GM13976 (cell line): Measurements from ENCODE around the gene RDX.

ENCODE experiments used
- DNase-seq: peaks from one replicate; pipeline ENCODE4 v3.0.0; 2012; ENCODE audit warnings: low spot score
- in situ Hi-C: fragments of 300-500 bp; cut with MboI; formaldehyde crosslinking; loops from one replicate; pipeline ENCODE4 v1.12.0; 2022; ENCODE audit warnings: low sequenced_read_pairs, mixed read lengths, inconsistent platforms; ENCODE audit not compliant: unreplicated experiment
- TF ChIP-seq, protein P1 (sequence below): IDR thresholded peaks from 2 replicates; pipeline ENCODE4 v1.5.1; 2012; ENCODE audit warnings: borderline replicate concordance, mild to moderate bottlenecking; ENCODE audit not compliant: insufficient read depth; ENCODE audit errors: extremely low read depth, missing control alignments, control extremely low read depth

RDX gene

DNA sequence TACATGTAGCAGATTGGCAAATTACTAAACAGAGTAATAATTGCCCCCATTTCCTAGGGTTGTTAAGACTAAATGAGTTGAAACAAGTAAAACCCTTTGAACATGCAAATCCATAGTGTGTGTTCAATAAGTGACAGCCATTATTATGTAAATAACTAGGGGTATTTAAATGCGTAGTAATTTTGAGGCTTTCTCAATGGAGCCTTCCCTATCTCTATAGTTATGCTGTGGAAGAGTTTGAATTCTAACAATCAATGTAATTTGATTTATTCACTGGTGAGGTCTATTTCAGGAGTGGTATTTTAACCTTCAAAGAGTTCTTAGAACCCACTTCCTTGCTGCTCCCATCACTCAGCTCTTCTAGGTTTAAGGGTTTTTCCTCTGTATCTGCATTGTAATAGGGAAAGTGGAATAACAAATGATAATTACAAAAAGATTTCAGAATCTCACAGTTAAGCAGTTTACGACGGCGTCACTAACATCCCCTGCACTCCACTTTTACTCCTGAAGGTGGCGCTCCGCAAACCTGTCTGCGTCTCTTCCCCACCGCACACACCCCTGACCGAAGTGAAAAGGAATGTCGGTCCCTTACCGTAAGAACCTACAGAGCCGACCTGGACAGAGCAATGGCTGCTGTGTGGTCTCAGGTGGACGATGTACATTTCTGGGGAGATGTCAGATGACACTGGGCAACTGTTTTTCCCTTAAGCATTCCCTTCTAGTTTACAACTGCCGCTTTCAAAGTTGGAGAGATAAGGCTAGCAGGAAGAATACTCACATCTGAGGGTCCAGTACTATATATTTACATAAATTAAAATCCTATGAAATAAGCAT lies 122.4 kb downstream of the RDX start:
- TF ChIP-seq, protein P1, sequence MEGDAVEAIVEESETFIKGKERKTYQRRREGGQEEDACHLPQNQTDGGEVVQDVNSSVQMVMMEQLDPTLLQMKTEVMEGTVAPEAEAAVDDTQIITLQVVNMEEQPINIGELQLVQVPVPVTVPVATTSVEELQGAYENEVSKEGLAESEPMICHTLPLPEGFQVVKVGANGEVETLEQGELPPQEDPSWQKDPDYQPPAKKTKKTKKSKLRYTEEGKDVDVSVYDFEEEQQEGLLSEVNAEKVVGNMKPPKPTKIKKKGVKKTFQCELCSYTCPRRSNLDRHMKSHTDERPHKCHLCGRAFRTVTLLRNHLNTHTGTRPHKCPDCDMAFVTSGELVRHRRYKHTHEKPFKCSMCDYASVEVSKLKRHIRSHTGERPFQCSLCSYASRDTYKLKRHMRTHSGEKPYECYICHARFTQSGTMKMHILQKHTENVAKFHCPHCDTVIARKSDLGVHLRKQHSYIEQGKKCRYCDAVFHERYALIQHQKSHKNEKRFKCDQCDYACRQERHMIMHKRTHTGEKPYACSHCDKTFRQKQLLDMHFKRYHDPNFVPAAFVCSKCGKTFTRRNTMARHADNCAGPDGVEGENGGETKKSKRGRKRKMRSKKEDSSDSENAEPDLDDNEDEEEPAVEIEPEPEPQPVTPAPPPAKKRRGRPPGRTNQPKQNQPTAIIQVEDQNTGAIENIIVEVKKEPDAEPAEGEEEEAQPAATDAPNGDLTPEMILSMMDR: peak; percentile 66

DNA sequence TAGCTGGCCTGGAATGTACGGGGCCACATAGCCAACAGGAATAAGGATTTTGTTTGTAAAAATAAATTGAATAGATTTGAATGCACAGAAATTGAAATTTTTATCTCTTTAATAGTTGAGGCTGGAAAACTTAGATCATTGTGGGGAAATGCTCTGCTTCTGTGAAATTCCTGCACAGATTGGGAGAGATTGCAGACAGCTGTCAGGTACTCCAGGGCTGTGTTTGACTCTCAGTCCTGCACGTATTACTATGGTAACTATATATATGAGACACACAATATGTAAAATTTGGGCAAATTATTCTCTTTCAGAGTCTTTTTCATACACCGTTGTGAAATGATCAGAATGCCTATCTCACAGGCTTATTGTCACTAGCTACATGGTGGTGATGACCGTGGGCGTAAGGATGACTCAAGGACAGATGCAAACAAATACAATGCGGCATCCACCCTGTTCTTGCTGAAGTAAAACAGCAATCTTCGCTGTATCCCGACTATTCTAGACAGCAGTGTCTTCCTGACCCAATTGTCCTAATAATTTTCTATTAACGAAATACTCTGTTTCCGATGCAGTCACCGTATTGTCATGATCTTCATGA lies 123.8 kb downstream of the RDX start:
- TF ChIP-seq, protein P1: no peak
- in situ Hi-C loops: no loop called here
- DNase-seq: no peak

More for the DNA sequence above, 122.4 kb downstream of the RDX start:
- in situ Hi-C loops: no loop called here
- DNase-seq: peak; percentile 69

DNA sequence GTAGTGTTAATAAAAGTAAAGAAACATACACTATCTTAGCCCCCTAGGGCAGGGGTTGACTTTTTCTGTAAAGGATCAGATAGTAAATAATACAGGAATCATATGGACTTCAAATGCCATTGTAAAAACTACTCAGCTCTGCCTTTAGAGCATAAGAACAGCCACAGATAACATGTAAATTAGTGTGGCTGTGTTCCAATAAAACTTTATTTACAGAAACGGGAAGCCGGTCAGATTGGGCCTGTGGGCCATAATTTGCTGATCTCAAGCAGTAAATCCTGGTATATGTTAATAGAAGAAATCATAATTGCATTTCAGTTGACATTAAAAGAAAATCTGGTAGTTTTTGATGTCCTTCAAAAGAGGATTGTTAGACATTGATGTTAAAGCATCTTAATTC lies 126.7 kb downstream of the RDX start:
- TF ChIP-seq, protein P1: no peak
- no peak for DNase-seq
- in situ Hi-C loops: no loop called here

DNA sequence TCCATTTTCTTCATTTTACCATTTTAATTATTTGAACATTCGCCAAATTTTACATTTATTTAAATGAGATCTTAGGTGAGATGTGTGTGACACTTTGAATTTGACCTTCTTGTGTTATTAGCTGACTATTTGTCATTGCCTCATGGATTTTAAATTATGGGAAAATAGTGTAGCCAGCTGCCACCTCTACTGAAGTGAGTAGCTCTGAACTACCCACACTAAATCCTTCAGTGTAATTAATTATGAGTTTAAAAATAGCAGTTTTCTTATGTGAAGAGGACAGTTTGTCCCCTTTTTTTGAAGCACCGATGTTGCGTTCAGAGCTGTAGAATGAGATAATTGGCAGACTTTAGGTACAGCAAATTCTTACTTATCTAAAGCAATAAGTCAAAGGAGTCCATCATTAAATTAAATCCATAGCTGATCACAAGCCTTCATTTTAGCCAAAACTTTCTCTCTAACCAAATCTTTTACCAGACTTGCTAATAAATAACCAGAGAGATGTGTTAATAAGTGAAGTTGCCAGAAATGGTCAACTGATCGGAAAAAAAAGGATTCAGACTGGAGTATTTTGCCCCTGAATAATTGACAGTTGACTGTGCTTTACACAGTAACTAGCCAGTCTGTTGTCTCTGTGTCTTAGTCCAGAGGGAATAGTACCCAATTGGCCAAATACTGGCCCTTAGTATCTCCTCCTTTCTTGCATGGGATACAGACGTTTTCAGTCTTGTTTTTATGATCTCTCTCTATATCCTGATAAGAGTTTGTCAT lies 128.2 kb downstream of the RDX start:
- in situ Hi-C loops: no loop called here
- no peak for DNase-seq
- TF ChIP-seq, protein P1: no peak

DNA sequence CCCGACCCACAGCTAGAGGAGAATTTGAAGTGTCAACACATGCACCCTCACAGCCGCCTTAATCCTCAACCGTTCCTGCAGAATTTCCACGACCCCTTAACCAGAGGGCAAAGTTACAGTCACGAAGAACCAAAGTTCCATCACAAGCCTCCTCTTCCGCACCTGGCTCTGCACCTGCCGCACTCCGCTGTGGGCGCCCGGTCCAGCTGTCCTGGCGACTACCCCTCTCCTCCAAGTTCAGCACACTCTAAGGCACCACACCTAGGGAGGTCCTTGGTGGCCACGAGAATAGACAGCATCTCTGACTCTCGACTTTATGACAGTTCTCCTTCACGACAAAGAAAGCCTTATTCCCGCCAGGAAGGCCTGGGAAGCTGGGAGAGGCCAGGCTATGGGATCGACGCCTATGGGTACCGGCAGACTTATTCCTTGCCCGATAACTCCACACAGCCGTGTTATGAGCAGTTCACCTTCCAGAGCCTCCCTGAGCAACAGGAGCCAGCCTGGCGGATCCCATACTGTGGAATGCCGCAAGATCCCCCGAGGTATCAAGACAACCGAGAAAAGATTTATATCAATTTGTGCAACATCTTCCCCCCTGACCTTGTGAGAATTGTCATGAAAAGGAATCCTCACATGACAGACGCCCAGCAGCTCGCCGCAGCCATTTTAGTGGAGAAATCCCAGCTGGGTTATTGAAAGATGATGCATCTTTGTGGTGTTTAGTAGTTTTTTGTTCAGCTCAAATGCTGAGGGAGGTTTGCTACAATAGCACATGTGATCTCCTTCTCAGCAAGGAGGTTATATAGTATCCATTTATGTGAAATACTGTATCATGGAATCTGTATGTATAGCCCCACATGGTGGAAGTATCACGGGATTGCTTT lies 131.1 kb downstream of the RDX start:
- no peak for DNase-seq
- TF ChIP-seq, protein P1: no peak
- in situ Hi-C loops: no loop called here

DNA sequence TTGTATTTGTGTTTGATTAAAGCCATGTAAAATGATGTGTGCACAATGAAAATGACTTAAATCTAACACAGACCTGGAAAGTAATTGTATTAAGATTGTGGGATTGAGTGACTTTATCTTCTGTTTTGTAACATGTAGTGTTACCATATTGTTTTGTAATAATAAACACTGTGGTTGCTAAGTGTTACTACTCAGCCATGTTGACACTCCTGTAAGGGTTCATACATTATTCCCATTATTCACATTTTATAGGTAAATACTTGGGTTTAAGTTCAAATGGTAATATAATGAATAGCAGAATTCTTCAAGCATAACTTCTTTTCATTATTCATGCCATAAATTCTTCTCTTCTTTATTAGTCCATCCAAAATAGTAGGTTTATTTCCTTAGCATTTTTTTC lies 134.2 kb downstream of the RDX start:
- DNase-seq: no peak
- in situ Hi-C loops: no loop called here
- TF ChIP-seq, protein P1: no peak
